Measurements from ENCODE around the gene GSTT2B.
A peak's percentile ranks its signal among the peaks of the same experiment; 100 is the strongest.
"Not testable (repeated sequence)": the region's sequence is repeated elsewhere in the genome, so short reads cannot be mapped to it uniquely, and the experiment has no call there.

Gene GSTT2B

GRCh38 chr22:23980567-23980966, 19.6 kb upstream of the GSTT2B start:
- DNase-seq: not testable (repeated sequence)

- DNase-seq: not testable (repeated sequence)
Observed at GRCh38 chr22:23979557-23980240, 18.7 kb upstream of the GSTT2B start, which contains the start of gene GSTT2. Gene GSTT2 (plus strand): TSS chr22:23980134.

GRCh38 chr22:23977304-23977703, 16.3 kb upstream of the GSTT2B start:
- DNase-seq: not testable (repeated sequence)

- not testable (repeated sequence) for DNase-seq
Observed at GRCh38 chr22:23974836-23975352, 13.9 kb upstream of the GSTT2B start.

- DNase-seq: not testable (repeated sequence)
Observed at GRCh38 chr22:23974345-23974744, 13.3 kb upstream of the GSTT2B start, which contains the start of gene DDT. Gene DDT (minus strand): TSS chr22:23974441. CDS start chr22:23974414, 27 bp downstream.

- not testable (repeated sequence) for DNase-seq
Observed at GRCh38 chr22:23971927-23972326, 10.9 kb upstream of the GSTT2B start.

GRCh38 chr22:23970816-23971486, 10.0 kb upstream of the GSTT2B start:
- no peak for DNase-seq

GRCh38 chr22:23970201-23970641, 9.2 kb upstream of the GSTT2B start:
- DNase-seq: no peak

- DNase-seq: no peak
Observed at GRCh38 chr22:23969071-23969470, 8.1 kb upstream of the GSTT2B start.

GRCh38 chr22:23966568-23966967, 5.6 kb upstream of the GSTT2B start, which contains the start of gene DDTL:
Gene DDTL (plus strand): TSS chr22:23966888. CDS start chr22:23966915, 27 bp downstream.
- not testable (repeated sequence) for DNase-seq

GRCh38 chr22:23966094-23966493, 5.1 kb upstream of the GSTT2B start:
- not testable (repeated sequence) for DNase-seq

GRCh38 chr22:23956301-23956900, 4.6 kb downstream of the GSTT2B start:
- DNase-seq: peak; percentile 84

GRCh38 chr22:23955886-23956285, 5.1 kb downstream of the GSTT2B start:
- not testable (repeated sequence) for DNase-seq

GRCh38 chr22:23954991-23955305, 6.0 kb downstream of the GSTT2B start:
- not testable (repeated sequence) for DNase-seq

GRCh38 chr22:23954193-23954990, 6.6 kb downstream of the GSTT2B start:
- not testable (repeated sequence) for DNase-seq

GRCh38 chr22:23953485-23953884, 7.5 kb downstream of the GSTT2B start:
- not testable (repeated sequence) for DNase-seq

- DNase-seq: not testable (repeated sequence)
Observed at GRCh38 chr22:23952794-23953405, 8.1 kb downstream of the GSTT2B start.

GRCh38 chr22:23951383-23951782, 9.6 kb downstream of the GSTT2B start:
- not testable (repeated sequence) for DNase-seq

GRCh38 chr22:23949764-23950163, 11.2 kb downstream of the GSTT2B start:
- DNase-seq: not testable (repeated sequence)

- not testable (repeated sequence) for DNase-seq
Observed at GRCh38 chr22:23947391-23947790, 13.6 kb downstream of the GSTT2B start.

GRCh38 chr22:23940166-23940565, 20.8 kb downstream of the GSTT2B start:
- not testable (repeated sequence) for DNase-seq

- no peak for DNase-seq
Observed at GRCh38 chr22:23939017-23939357, 22.0 kb downstream of the GSTT2B start.
